NCI-H1694 (cell line): Measurements from ENCODE around the gene ZNF853.

Experiments
- DNase-seq: peaks from one replicate; lab custom pipeline; 2025; lab: John Stamatoyannopoulos, UW

The ZNF853 gene

DNA sequence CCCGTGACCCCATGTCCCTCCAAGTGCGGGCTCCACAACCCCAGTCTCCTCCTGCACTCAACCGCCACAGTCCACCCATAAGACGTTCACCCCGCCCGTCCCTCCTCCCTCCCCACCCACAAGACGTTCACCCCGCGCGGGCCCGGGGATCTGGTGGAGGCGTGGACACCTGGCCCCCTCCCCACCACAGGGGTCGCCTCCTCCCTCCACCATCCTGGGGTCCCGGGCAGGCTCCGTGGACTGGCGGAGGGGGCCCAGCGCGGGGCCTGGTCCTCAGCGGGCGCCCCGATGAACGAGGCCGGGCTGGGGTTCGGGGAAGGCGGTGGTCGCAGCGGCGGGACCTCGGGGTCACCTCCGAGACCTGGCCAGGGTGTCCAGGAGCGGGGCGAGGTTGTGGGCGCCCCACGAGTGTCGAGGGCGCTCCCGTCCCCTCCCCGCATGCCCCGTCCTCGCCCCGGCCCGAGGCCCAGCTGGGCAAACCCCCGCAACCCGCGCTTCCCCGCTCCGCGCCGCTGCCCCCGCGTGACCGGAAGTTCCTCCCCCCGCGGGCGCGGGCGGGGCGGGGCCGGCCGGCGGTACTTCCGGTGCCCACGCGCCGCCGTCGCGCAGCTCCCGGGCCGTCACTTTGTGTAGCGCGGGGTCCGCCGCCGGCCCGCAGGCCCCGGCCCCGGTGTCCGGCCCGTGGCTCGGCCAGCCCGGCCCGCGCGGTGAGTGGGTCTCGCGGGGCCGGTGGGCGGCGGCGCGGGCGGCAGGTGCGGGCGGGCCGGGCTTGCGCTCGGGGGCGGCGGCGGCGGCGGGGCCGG, 21.5 kb downstream of the ZNF853 start, which contains the start of gene ZNF316:
Gene ZNF316 (plus strand): TSS at position 578 of the 803 bp plus-strand sequence. CDS start 5,092 bp downstream, outside the sequence.
- DNase-seq, result no peak

DNA sequence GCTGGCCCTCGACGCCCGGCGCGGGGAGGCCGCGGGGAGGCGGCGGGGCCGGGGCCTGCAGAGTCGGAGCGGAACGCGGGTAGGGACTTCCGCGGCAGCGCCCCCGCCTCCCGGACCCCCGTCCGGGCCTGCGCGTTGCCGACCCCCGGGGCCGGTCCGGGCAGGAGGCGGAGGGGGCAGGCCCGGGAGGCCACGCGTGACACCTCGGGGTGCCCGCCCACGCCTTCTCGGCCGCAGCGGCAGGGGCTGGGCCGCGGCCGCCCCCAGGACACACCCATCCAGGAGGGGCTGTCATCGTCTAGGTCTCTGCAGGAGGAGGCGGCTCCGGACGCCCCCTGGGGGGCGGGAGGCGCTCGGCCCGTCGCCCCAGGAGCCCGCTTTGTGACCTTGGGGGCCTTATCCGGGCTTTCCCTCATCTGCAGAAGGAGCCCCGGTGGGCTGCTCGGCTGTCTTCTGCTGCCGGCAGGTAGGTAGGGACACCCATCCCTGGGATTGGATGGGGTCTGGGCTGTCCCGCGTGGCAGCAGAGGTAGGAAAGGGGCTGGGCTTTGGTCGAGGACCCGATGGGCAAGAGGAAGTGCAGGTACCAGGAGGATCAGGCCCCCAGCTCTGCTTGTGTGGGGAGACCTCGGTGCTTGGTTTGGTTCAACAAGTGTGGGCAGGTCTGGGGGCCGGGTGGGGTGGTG, 22.3 kb downstream of the ZNF853 start:
- no peak for DNase-seq

DNA sequence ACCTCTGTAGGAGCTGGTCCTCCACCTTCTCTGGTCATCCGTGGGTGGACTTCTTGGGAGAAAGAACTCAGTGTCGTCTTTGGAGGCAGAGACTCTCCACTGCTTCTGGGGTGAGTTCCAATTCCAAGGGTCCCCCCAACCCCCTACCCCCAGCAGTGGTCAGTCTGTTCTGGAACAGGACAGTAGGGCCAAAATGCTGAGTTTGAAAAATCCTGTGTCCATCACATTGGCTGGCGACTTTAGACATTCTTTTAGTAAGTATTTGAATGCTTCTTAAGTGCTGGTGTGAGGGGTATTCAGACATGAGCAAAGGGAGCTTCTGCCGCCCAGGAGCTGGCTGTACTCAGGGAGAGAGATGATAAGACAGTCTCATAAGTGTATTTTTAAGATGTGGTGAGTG, 23.6 kb downstream of the ZNF853 start:
- no peak for DNase-seq

DNA sequence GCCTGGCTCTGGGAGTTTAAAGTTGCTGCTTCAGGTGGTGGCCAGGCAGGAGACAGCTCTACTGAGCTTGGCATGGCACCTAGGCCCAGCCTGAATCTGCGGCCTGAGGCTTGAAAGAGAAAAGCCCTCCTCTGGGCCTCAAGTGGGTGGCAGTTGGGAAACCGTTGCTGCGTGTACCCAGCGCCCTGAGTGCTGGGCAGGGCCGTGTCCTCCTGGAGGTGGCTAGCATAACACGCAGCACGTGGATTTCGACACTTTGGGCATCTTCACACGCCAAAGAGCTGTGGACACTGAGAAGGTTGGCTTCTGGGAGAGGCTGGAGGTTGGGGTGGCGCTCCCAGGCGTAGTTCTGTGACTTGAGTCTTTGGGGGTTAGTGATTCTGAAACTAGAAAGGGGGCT, 24.2 kb downstream of the ZNF853 start:
- DNase-seq, result no peak

DNA sequence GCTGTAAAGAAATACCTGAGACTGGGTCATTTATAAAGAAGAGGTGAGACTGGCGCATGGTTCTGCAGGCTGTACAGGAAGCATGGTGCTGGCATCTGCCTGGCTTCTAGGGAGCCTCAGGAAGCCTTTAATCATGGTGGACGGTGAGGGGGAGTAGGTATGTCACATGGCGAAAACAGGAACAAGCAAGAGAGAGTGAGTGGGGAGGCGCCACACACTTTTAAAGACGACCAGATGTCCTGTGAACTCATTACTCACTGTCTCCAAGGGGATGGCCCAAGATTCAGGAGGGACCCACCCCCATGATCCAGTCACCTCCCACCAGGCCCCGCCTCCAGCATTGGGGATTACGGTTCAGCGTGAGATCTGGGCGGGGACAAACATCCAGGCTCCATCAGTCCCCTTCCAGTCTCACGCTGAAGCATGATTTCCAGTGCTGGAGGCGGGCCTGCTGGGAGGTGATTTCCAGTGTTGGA, 24.9 kb downstream of the ZNF853 start:
- DNase-seq, result no peak

DNA sequence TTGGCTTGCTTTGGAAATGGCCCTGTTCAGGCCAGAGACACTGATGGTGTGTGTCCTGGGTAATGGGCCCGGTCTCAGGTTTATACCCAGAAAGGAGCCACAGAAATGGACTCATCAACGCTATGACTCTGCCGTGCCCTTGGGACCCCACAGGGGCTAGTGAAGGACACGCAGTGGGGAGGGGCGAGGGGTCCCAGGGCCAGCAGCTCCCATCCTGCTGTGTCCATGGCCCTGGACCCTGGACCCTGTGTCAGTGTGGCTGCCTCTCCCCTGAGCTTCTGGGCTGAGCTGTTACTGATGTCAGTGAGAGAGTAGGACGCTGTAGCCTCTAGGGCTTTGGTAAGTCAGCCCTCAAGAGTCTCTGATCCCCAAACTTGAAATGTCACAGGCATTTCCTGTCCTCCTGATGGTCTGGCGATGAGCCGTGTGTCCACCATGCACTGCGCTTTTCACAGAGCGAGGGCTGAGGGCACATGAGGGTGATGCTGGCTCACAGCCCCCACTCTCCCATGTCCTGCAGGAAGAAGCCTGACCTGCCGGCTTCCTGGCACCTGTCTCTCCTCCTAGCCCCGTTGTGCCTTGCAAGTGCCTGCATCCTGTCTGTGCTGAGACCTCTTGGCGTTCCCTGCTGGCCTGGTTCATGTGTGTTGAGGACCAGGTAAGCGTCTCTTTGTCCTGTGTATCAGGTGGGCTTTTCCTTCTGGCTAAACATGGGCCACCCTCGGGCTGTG, 26.1 kb downstream of the ZNF853 start:
- DNase-seq, result no peak

DNA sequence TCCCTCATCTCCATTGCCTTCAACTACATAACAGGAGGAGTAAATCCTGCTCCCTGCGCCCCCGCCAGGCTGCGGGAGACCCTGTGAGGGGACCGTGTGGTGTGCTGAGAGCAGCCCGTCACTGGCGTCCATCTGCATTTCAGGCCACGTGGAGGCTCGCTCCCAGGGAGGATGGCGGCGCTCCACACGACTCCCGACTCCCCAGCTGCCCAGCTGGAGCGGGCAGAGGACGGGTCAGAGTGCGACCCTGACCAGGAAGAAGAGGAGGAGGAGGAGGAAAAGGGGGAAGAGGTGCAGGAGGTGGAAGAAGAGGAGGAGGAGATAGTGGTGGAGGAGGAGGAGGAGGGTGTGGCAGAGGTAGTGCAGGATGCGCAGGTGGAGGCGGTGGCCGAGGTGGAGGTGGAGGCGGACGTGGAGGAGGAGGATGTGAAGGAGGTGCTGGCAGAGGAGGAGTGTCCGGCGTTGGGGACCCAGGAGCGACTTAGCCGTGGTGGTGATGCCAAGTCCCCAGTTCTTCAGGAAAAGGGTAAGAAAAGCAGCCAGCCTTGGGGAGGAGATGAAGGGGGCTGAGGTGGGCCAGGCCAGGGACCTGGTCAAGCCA, 26.9 kb downstream of the ZNF853 start:
- no peak for DNase-seq

DNA sequence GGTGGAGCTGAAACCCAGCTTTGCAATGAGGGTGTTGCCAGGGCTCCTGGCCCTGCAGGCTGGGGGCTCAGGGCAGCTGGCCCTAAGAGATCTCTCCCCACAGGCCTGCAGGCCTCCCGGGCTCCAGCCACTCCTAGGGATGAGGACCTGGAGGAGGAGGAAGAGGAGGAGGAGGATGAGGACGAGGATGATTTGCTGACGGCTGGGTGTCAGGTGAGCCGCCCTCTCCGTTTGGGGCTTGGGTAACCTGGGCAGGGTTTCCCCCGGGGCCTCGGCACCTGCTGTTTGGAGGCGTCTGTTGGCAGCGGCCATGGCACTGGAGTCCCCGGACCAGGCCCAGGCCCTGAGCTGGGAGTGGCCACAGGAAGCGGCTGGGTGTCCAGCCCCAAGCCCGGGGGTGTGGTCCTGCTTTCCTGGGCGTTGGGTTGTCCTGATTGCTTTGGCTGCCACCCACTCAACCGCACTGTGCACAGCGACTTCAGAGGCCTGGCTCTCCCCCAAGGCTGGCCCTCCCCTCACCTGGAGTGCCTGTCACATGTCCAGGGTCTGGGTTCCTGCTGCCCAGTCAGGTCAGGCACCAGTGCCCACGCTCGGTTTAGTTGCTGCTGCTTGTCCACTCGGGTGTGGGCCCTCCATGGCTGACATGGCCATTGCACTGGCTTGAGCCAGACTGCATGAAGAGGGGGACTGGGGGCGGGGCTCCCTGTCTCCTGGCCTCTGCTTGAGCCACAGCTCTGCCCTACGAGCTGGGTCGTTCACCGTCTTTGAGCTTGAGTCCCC, 27.6 kb downstream of the ZNF853 start:
- no peak for DNase-seq

DNA sequence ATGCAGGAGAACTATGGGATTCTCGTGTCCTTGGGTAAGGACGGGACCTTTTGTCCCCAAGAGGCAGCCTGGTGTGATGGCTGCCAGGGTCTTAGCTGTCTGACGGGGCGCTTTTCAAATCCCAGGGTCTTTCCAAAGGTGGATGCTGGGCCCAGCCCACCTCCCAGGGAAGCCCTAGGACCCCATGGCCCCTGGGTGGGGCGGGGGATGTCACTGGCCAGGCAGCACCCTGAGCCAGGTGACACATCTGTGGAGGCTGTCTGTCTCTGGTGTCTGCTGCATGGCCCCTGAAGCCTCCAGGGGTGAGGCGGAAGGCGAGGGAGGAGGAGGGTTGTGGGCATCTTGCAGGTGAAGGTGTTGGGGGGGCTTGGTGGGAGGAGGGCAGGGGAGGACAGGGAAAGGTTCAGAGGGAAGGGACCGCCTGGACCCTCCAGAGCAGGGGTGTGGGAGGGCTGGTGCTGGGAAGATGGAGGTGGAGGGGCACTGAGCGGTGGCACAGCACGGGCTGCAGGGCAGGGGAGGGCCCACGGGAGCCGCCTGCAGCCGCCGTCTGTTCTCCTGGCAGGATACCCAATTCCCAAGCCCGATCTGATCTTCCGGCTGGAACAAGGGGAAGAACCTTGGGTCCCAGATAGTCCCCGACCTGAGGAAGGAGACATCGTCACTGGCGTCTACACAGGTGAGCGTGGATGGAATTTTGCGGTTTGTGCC, 28.7 kb downstream of the ZNF853 start:
- DNase-seq, result no peak

DNA sequence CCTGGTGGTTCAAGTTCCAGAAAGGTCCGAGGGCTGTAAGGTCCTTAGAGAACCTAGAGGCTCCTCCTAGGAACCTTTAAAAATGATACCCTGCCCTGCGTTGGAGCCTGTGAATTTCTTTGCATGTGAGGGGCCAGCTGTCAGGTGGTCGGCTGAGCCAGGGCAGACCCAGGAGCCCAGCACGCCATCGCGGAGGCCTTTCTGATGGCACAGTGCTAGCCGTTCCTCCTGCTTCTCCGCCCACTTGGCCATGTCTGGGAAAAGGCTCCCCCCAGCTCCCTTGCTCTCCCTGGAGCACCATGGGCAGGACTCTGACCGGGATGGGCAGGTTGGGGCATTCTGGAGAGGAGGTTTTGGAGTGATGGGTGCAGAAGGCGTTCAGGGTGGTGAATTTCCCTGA, 29.3 kb downstream of the ZNF853 start:
- no peak for DNase-seq

DNA sequence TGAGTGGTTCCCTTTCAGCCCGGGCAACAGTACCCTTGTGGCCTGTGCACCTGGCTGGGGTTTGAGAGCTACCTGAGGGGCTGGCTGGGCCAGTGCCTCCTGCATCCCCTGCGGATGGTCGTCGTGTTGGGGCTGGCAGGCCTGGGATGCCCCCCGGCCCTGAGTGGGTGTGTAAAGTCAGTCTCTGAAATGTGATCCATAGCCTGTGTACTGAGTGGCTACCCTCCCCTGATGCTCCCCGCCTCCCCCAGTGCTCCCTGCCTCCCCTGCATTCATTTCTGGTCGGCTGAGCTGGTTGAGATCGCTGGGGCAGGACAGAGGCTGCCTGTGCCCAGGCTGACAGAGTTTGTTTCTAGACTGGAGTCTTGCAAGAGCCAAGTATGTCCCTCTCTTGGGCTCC, 31.1 kb downstream of the ZNF853 start:
- DNase-seq, result no peak

DNA sequence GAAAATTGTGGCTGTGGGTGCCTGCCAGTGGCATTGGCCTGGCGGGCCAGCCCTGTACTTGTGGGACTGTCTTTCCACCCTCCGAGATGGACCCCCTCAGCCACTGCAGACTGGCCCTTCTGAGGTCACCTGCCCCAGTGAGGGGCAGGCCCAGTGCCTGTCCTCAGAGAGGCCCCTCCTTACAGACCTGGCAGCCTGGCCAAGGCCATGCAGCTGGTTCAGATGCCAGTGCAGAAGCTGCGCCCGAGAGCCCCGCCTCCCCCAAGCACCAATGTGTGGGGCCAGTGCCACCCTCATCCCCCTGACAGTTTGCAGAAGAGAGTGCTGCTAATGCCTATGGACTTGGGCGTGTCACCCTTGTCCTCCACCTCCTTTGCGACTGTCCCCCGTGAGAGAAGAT, 31.7 kb downstream of the ZNF853 start:
- no peak for DNase-seq

DNA sequence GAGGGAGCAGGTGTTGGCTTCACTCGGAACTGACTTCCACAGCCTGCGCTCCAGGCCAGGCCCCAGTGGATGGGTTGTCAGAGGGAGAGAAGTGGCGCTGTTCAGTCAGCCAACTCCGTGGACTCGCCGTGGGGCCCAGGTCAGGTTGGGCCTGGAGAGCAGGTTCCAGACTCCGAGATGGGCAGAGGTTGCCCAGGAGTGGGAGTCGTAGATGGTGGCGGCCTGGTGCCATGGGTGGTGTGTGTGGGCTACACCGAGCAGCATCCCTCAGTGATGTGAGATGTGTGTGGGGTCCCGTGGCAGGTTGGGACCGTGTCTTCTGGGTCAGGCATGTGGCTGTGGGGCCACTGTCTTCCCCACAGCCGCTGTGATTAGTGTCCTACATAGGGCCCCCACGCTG, 32.1 kb downstream of the ZNF853 start:
- DNase-seq, result no peak

DNA sequence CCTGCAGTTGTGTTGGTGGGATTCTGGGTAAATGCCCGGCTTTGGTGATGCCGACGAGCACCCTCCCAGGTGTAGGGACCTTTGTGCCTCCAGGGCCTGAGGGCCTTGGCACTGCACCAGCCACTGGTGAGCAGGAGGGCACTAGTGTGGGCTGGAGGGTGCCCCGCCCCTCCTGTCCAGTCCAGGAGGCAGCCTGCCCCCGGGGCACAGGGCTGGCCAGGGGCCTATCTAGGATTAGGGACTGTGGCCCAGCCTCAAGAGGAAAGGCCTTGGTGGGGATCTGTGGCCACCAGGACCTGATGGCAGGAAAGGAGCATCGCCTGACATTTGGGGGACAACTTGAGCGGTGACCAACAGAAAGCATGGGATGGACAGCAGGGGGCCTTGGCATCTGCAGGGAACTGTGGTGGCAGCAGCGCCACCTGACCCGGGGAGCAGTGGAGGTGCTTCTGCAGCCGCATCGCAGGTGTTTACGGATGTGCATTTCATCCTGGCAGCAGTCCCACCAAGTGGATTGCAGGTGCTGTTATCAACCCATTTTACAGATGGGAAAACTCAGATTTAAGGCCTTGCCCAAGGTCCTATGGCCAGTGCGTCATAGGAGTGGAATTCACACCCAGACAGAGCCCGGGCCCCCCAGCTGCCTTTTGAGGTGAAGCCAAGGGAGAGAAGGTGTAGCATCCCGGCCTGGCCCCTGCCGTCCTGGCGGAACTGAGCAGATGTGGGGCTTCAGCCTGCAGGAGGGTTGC, 32.8 kb downstream of the ZNF853 start:
- no peak for DNase-seq

DNA sequence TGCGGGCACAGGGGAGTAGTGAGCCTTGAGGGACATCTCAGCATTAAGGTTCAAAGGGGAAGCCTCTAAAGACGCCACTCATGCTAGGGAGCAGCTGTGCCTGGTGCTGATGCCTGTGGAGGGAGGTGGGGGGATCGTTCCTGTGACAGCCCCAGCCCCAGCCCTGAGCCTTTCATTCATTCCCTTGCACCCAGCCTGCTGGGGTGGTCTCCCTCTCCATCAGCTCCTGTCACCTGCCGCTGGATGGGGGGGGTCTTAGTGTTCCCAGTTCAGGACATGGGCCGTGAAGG, 33.4 kb downstream of the ZNF853 start:
- no peak for DNase-seq

DNA sequence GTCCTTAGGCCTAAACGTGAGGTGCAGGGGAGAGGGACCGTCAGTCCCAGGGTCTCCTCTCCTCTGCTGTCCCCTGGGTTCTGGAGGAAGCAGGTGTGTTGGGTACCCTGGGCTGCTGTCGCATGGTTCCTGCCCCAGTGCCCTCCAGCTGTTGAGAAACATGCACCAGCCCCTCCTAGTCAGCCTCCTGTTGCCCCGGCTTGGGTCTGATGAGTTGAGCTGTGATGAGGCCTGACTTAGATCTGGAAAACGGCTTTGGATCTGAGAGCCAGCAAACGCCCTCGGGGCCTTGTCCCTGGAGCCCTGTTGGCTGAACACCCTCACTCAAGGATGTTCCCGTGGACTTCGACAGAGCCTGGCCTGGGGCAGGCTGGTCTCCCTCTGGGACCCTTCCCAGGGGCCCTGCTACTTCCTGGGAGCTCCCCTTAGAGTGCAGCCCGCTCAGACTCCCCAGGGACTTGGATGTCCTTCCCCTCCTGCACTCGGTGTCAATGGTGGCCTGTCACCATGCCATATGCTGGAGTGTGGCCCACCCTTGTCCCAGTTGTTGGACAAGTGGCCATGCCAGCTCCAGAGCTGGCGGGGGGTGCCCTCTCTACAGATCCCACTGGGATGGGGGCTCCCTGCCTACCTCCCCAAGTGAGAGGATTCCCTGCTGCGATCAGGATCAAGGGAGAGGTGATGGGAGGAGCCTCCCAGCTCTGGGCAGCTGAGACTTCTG, 34.0 kb downstream of the ZNF853 start:
- no peak for DNase-seq

DNA sequence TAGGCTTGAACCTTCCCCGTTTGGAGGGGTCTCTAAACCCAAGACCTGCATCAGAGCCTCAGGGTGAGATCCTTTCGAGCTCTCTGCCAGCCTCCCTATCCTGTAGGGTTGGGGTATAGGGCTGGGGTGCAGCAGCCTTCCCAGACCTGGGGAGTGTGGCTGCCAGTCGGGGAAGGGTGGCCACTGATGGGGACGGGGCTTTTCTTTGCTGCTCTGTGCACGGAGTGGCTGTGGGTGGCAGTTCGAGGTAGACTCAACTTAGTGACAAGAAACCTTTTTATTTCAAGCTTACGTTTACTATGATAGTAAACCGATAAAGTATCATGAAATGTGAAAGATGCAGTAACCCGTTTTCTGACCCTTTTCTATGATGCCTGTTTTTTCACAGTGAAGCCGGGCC, 34.7 kb downstream of the ZNF853 start:
- DNase-seq, result no peak

DNA sequence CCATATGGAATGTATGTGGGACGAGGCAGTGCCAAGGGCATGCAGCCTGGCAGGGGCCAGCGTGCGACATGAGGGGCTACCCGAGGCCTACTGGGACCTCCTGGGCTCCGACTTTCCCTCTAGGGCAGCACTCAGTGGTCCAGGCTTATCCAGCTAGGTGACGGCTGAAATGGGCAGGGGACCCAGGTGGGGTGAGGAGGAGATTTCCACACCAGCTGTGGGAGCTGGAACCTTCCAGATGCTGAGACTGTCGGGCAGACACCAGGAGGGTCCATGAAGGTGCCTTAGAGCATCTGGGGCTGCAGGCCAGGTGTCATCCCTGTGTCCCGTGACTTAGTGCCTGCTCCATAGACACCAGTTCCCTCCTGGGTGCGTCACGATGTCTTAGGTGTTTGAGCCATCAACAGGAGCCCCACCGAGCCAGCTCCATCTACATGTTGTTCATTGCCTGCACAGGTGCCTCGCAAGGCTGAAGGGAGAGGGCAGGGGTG, 35.2 kb downstream of the ZNF853 start:
- no peak for DNase-seq

DNA sequence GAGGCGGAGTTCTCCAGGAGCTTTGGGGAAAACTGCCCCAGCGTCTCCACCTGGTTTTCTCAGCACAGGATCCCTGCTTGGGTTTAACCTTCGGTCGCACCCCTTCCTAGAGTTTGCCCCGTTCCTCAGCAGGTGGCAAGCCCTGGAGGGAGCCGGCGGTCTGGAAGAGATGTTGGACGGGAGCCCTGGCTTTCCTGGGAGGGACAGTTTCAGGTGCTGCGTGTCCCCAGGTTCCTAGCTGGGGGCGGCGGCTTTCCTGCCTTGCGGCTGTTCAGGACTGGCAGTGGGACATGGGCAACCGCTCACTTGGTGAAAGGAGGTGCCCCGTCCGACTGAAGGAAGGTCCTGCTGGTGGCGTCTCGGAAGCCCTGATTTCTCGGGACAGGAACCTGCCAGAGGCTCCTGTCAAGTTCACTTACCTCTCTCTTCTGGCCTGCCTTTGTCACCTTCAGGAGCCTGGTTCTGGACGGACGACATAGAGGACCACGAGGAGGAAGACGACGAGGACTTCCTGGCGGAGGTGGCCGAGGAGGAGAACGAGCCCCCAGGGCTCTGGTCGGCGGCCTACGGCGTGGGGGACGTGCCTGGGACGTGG, 36.5 kb downstream of the ZNF853 start:
- DNase-seq, result no peak
